ENCODE data around the gene IL32. TPM values are rescaled to one million over a fixed set of nuclear protein-coding genes. Genes with fewer than 3 reads are reported as not detected.

Gene IL32
- total and polyA plus RNA-seq, 9 of the 15 experiments (the other 6 are each of a cell fraction or from before 2014, with no cell fraction given): 0.21 to 2.2 (median 0.37) TPM; not detected in 3

DNA sequence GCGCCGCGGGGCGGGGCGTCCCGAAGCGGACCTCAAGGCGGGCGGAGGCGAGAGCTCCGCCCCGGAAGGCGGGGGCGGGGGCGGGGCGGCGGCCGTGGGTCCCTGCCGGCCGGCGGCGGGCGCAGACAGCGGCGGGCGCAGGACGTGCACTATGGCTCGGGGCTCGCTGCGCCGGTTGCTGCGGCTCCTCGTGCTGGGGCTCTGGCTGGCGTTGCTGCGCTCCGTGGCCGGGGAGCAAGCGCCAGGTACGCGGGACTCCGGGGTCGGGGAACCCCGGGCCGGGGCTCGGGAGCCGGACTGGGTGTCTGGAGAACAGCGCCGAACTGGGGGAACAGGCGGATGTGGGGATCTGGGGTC lies 45.2 kb upstream of the IL32 start, which contains the start of gene TNFRSF12A (continued):
- TF ChIP-seq, protein P1, sequence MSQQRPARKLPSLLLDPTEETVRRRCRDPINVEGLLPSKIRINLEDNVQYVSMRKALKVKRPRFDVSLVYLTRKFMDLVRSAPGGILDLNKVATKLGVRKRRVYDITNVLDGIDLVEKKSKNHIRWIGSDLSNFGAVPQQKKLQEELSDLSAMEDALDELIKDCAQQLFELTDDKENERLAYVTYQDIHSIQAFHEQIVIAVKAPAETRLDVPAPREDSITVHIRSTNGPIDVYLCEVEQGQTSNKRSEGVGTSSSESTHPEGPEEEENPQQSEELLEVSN (IDR thresholded peaks at IDR 0.05; ENCODE audit: borderline replicate concordance in 1 of 2, extremely low read depth in 1 of 2, insufficient read depth in 1 of 2, insufficient read length in 1 of 2, low read depth in 1 of 2, low read length in 1 of 2, poor library complexity in 1 of 2, severe bottlenecking in 1 of 2): peak in 1 of 2 experiments; percentile 48
- TF ChIP-seq SUPT5H (IDR thresholded peaks at IDR 0.05): peak; percentile 87
- no peak for TF ChIP-seq CBX2 (IDR thresholded peaks at IDR 0.05; ENCODE audit: insufficient read depth, low read length, poor library complexity, severe bottlenecking)
- TF ChIP-seq, protein P2, sequence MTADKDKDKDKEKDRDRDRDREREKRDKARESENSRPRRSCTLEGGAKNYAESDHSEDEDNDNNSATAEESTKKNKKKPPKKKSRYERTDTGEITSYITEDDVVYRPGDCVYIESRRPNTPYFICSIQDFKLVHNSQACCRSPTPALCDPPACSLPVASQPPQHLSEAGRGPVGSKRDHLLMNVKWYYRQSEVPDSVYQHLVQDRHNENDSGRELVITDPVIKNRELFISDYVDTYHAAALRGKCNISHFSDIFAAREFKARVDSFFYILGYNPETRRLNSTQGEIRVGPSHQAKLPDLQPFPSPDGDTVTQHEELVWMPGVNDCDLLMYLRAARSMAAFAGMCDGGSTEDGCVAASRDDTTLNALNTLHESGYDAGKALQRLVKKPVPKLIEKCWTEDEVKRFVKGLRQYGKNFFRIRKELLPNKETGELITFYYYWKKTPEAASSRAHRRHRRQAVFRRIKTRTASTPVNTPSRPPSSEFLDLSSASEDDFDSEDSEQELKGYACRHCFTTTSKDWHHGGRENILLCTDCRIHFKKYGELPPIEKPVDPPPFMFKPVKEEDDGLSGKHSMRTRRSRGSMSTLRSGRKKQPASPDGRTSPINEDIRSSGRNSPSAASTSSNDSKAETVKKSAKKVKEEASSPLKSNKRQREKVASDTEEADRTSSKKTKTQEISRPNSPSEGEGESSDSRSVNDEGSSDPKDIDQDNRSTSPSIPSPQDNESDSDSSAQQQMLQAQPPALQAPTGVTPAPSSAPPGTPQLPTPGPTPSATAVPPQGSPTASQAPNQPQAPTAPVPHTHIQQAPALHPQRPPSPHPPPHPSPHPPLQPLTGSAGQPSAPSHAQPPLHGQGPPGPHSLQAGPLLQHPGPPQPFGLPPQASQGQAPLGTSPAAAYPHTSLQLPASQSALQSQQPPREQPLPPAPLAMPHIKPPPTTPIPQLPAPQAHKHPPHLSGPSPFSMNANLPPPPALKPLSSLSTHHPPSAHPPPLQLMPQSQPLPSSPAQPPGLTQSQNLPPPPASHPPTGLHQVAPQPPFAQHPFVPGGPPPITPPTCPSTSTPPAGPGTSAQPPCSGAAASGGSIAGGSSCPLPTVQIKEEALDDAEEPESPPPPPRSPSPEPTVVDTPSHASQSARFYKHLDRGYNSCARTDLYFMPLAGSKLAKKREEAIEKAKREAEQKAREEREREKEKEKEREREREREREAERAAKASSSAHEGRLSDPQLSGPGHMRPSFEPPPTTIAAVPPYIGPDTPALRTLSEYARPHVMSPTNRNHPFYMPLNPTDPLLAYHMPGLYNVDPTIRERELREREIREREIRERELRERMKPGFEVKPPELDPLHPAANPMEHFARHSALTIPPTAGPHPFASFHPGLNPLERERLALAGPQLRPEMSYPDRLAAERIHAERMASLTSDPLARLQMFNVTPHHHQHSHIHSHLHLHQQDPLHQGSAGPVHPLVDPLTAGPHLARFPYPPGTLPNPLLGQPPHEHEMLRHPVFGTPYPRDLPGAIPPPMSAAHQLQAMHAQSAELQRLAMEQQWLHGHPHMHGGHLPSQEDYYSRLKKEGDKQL (CRISPR knock-in tag; IDR thresholded peaks at IDR 0.05; ENCODE audit: borderline replicate concordance): no peak
- TF ChIP-seq, protein P3, sequence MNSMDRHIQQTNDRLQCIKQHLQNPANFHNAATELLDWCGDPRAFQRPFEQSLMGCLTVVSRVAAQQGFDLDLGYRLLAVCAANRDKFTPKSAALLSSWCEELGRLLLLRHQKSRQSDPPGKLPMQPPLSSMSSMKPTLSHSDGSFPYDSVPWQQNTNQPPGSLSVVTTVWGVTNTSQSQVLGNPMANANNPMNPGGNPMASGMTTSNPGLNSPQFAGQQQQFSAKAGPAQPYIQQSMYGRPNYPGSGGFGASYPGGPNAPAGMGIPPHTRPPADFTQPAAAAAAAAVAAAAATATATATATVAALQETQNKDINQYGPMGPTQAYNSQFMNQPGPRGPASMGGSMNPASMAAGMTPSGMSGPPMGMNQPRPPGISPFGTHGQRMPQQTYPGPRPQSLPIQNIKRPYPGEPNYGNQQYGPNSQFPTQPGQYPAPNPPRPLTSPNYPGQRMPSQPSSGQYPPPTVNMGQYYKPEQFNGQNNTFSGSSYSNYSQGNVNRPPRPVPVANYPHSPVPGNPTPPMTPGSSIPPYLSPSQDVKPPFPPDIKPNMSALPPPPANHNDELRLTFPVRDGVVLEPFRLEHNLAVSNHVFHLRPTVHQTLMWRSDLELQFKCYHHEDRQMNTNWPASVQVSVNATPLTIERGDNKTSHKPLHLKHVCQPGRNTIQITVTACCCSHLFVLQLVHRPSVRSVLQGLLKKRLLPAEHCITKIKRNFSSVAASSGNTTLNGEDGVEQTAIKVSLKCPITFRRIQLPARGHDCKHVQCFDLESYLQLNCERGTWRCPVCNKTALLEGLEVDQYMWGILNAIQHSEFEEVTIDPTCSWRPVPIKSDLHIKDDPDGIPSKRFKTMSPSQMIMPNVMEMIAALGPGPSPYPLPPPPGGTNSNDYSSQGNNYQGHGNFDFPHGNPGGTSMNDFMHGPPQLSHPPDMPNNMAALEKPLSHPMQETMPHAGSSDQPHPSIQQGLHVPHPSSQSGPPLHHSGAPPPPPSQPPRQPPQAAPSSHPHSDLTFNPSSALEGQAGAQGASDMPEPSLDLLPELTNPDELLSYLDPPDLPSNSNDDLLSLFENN (IDR thresholded peaks at IDR 0.05; ENCODE audit: low read depth in 2 of 2, low read length in 2 of 2): peak in 1 of 2 experiments; percentile 15; a peak in 1 of 4 replicates
- TF ChIP-seq ZBTB1 (CRISPR knock-in tag; IDR thresholded peaks at IDR 0.05; ENCODE audit: borderline replicate concordance, low read depth): peak; percentile 6; the same call in 1 of the 2 replicates
- TF ChIP-seq, protein P4, sequence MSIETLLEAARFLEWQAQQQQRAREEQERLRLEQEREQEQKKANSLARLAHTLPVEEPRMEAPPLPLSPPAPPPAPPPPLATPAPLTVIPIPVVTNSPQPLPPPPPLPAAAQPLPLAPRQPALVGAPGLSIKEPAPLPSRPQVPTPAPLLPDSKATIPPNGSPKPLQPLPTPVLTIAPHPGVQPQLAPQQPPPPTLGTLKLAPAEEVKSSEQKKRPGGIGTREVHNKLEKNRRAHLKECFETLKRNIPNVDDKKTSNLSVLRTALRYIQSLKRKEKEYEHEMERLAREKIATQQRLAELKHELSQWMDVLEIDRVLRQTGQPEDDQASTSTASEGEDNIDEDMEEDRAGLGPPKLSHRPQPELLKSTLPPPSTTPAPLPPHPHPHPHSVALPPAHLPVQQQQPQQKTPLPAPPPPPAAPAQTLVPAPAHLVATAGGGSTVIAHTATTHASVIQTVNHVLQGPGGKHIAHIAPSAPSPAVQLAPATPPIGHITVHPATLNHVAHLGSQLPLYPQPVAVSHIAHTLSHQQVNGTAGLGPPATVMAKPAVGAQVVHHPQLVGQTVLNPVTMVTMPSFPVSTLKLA (conservative IDR thresholded peaks at IDR 0.05): peak; percentile 52 to 61
- peak; percentile 58; the same call in 1 of the 2 replicates for TF ChIP-seq CBX1 (IDR thresholded peaks at IDR 0.05; ENCODE audit: low read depth)
- peak; percentile 75 for TF ChIP-seq POLR2B (IDR thresholded peaks at IDR 0.05; ENCODE audit: low read depth, partially characterized antibody)
- TF ChIP-seq, protein P5, sequence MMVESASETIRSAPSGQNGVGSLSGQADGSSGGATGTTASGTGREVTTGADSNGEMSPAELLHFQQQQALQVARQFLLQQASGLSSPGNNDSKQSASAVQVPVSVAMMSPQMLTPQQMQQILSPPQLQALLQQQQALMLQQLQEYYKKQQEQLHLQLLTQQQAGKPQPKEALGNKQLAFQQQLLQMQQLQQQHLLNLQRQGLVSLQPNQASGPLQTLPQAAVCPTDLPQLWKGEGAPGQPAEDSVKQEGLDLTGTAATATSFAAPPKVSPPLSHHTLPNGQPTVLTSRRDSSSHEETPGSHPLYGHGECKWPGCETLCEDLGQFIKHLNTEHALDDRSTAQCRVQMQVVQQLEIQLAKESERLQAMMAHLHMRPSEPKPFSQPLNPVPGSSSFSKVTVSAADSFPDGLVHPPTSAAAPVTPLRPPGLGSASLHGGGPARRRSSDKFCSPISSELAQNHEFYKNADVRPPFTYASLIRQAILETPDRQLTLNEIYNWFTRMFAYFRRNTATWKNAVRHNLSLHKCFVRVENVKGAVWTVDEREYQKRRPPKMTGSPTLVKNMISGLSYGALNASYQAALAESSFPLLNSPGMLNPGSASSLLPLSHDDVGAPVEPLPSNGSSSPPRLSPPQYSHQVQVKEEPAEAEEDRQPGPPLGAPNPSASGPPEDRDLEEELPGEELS (CRISPR knock-in tag; IDR thresholded peaks at IDR 0.05; ENCODE audit: borderline replicate concordance): peak; percentile 58; the same call in 1 of the 2 replicates
